Iris pigment epithelial cell (primary cell): ENCODE measurements around the gene HRK.

Experiments used
- DNase-seq: peaks from one replicate; pipeline ENCODE4 v3.0.0-alpha.2; 2011; ENCODE audit warnings: low read depth

HRK gene

GRCh38 chr12:116898669-116899068 is 17.4 kb upstream of the HRK start:
- DNase-seq: no peak

GRCh38 chr12:116897476-116897875 is 16.2 kb upstream of the HRK start:
- DNase-seq: no peak

DNA sequence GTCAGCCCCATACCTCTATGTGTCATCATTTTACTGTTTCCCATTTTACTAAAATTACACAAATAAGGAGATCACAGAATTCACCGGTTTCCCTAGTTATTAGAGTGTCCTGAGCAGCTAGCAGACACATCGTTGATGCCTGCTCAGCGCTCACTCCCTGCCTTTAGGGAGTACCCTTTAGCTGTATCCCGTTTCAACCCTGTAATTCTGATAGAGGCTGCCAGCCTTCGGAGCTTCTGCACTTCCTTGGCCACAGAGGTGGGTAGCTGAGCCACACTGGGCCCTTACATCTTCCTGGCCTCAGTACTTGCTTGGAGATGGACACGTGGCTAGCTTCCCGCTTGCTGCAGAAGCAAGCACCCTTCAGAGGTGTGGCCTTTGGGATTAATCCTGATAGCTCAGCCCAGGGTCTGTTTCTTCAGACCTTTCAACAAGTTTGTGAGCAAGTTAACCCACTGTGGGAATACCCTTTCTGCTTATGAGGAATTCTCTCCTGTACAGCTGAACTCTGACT is 15.2 kb upstream of the HRK start:
- DNase-seq: no peak

GRCh38 chr12:116894913-116895312 is 13.7 kb upstream of the HRK start:
- DNase-seq: no peak

- DNase-seq: peak; percentile 24
Measured at GRCh38 chr12:116892349-116893140, 11.3 kb upstream of the HRK start.

DNA sequence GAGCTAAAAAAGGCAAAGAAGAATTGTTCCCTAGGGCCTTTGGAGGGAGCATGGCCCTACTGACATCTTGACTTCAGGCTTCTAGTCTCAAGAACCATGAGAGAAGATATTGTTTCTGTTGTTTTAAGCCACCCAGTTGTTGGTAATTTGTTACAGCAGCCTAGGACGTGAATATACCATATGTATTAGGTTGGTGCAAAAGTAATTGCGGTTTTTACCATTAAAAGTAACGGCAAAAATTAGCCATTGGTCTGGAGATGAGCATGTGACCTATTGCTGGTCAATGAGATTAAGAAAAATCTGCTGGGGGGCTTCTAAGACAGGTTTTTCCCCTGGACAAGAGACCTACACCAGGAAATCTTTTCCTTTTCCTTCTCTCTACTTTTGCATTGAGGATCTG is 9.8 kb upstream of the HRK start:
- no peak for DNase-seq

- DNase-seq: no peak
Measured at GRCh38 chr12:116890330-116890729, 9.1 kb upstream of the HRK start.

- DNase-seq: no peak
Measured at GRCh38 chr12:116887897-116888296, 6.7 kb upstream of the HRK start.

GRCh38 chr12:116887244-116887643 is 6.0 kb upstream of the HRK start:
- DNase-seq: no peak

GRCh38 chr12:116885491-116885890 is 4.2 kb upstream of the HRK start:
- DNase-seq: no peak

DNA sequence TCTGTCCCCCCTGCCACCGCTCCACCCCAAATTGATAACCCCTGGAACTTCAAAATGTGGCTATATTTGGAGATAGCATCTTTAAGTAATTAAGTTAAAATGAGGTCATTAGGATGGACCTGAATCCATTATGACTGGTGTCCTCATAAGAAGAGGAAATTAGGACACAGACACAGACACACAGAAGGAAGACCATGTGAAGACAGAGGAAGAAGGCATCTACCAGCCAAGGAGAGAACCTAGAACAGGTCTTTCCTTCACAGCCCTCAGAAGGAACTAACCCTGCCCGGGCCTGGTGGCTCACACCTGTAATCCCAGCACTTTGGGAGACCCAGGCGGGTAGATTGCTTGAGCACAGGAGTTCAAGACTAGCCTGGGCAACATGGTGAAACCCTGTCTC is 3.6 kb upstream of the HRK start:
- DNase-seq: no peak

DNA sequence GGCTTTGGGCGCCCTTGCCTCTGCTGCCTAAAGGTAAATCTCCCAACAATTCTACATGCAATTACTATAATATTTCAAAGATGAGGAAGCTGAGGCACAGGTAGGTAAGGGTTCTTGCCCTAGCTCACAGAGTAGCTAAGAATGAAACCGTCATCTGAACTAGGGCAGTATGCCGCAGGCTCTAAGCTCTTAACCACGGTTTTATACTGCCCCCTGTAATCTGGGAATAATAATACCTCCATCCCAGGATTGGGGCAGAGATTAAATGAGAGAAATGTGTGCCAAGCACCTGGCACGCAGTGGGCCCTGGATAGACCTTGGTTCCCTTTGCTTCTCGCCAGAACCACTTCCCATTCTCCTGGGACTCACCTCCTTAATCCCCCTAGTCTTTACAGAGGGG is 1.5 kb upstream of the HRK start:
- peak; percentile 39 for DNase-seq

DNA sequence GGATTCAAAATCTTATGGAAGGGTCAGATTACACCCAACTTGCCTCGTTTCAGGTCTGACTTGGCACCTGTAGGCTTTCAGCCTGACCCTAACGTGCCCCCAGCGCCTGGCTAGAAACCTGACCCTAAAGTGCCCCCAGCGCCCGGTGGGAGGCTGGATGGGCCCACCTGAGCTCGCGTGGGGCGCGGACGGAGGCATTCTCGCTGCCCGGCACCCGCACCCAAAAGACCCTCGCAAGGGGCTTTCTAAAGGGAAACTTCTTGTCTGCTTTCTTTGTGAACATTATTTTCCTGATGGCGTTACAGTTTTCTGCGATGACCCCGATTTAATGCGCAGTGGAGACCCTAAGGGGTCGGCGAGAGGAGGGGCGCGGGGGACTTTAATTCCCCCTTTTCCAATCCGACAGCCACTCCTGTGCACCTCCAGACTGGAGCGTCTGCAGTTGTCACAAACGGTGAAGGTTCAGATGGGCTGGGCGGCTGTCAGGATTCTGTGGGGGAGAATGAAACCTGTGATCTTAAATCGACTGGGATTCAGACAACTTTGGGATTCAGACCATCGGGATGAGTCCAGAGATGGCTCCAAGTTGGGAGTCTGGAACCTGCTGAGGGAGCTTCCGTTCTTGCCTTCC is 751 bp upstream of the HRK start:
- no peak for DNase-seq

DNA sequence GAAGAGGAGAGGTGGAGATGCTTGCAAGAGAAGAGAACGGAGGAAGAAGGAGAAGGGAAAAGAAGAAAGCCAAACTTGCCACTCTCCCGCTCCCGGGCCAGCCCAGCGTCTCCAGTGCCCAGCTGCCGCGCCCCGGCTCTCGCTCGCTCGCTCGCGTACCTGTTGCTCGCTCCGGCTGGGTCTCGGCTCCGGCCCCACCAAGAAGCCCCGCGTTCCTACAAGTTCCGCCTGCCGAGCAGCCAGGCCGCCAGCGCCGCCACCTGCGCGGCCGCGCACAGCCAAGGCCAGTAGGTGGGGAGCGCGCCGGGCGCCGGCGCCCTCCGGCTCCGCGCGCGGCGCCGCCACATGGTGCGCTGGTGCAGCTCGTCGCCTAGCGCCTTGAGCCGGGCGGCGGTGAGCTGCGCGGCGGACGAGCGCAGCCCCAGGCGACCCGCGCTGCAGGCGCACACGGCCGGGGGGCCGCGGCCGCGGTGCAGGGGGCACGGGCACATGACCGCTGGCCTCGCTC is 370 bp downstream of the HRK start:
- DNase-seq: peak; percentile 57

- DNase-seq: peak; percentile 10
Measured at GRCh38 chr12:116880213-116880816, 926 bp downstream of the HRK start.

GRCh38 chr12:116879509-116880212 is 1.6 kb downstream of the HRK start:
- DNase-seq: no peak

GRCh38 chr12:116878567-116879508 is 2.4 kb downstream of the HRK start:
- DNase-seq: peak; percentile 27

- no peak for DNase-seq
Measured at GRCh38 chr12:116876151-116876869, 4.9 kb downstream of the HRK start.

DNA sequence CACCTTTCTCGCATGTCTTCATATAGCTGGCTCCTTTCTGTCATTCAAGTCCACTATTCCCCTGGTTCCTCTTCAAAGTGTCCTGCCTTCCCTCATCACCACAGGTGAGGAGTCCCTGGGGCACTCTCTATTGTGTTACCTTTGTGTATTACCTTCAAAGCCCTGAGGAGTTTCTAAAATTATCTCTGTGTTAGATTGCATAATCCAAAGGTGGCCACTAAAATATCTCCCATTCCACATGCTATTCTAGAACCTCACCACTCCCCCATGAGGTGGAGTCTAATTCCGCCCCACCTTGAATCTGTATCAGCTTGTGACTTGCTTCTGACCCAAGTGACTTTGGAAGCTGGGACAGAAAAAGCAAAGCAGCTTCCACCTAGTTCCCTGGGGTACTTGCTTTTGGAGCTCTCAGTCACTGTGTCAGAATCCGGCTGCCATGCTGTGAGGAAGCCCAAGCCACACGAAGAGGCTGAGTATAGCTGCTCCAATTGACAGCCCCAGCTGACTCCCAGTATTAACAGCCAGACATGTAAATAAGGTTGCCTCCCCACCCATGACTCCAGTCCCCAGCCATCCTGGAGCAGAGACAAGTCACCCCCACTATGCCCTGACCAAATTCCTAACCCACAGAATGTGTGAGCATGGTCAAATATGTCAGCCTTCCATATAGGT is 6.8 kb downstream of the HRK start:
- DNase-seq: no peak

- DNase-seq: no peak
Measured at GRCh38 chr12:116870306-116870705, 10.9 kb downstream of the HRK start.
